ENCODE data around the gene SCAF4.
"Not testable (repeated sequence)": the region's sequence is repeated elsewhere in the genome, so short reads cannot be mapped to it uniquely, and the experiment has no call there.

Gene SCAF4

DNA sequence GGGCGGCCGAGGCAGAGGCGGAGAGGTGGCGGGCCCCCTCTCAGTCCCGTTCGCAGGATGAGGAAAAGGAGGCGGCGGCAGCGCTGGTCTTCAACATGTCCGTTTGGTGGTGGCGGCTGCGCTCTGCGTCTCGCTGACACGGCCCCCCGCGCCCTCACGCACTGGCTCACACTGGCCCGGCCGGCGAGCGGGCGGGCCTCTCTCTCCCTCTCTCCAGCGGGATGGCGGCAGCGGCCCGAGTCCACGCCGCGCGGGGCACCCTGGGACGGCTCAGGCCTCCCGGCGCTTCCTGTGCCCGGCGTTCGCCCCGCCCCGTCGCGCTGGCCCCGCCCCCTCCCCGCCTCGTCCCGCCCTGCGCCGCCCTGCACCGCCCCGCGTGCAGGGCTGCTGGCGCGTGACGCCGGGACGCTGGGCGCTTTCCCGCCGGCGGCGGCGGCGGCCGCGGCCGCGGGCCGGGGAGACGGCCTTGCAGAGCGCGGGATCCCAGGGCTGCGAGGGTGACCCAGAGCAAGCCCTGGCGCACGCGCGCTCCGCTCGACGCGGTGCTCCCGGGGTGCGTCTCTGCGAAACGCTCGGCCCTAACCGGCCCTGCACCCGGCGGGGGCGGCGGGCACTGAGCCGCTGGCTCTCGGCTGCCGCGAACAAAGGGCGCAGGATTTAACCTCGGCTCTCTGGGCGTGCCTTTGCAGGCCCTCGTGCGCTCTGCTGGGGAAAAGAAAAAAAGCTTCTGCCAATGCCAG, at the start of gene SCAF4:
Gene SCAF4 (minus strand): TSS at position 262 of the 740 bp plus-strand sequence. CDS start 426 bp downstream, outside the sequence.
- peak; percentile 96 for DNase-seq

DNA sequence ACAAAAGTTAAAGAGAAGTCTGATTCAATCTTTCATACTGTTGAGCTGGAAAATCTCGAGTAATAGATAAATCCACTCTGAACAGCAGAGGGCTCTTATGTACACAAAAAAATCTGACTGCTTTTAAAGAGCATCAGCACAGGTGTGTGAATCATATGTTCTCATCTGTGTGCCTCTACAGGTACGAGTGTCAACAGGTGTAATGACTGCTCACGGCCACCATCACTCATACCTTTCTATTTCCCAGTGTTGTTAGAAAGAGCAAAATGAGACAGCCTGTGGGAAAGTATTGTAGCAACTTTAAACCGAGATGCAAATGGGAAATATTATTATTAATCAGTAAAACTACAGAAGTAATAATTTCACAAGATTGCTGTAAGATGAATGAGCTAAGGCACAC, 49.0 kb upstream of the SCAF4 start:
- no peak for DNase-seq

GRCh38 chr21:31778546-31778945, 46.6 kb upstream of the SCAF4 start:
- no peak for DNase-seq

DNA sequence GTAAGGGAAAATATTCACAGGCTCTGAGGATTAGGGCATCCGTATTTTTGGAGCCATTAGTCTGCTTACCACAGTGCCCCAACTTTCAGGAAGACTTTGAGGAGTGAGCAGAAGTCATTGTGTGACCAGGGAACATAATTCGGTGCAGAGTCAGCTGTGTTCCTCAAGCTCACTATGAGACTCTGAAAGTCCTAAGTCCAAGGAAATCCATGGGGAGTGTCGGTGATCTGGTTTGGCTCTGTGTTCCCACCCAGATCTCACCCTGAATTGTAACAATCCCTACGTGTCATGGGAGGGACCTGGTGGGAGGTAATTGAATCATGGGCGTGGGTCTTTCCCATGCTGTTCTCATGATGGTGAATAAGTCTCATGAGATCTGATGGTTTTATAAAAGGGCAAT, 45.9 kb upstream of the SCAF4 start:
- no peak for DNase-seq

GRCh38 chr21:31774031-31774430, 42.1 kb upstream of the SCAF4 start:
- no peak for DNase-seq

DNA sequence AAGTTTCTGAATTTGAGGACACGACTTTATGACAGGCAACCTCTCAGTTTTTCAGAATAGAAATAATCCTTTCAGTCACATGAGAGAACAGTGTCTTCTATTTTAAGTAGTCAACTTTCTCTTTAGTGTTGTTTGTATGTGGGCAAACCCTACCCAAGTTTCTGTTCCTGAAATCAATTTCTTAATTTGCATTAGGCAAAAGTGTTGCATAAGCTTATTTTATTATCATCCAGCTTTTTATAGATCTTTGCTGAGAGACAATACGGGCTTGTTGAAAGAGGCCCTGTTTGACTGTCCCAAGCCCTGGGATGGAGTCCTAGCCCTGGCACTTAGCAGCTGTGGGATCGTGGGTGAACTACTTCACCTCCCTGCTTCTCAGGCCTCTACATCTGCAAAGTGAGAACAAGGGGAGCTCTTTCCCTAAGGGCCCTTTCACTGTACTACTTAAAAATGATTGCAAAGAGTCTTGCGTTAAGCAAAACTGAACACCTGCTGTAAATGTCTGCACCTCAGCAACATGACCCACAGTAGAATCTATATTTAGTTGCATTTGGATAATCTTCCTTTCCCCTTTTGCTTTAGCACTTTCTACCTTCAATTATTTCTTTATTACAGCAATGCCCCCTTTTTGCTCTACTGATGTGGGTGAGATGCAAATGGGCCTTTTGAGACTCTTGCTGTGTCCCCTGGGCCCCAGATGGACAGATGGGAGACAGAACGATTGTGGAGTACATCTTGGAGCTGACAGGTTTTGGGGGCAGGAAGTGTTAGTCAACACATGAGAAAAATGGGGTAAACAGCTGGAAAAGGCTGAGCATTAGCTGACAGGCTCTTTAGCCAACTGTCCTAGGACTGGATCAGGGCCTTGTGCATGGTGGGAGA, 41.0 kb upstream of the SCAF4 start:
- no peak for DNase-seq

GRCh38 chr21:31771685-31772084, 39.8 kb upstream of the SCAF4 start:
- DNase-seq: no peak

DNA sequence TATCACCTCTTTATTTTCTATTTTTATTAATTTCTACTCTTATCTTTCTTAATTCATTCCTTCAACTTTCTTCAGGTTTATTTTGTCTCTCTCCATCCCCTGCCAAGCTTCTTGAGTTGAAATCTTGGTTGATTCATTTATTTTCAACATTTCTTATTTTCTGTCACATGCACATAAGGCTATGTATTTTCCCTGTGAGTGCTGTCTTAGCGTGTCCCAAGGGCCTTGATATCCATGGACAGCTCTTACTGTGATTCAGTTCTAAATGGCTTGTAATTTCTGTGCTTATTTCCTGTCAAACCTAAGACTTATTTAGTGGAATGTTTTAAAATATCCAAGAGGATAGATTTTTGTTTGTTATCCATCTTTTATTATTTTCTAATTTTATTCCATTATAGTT, 36.8 kb upstream of the SCAF4 start:
- no peak for DNase-seq

GRCh38 chr21:31766899-31767298, 35.0 kb upstream of the SCAF4 start:
- no peak for DNase-seq

GRCh38 chr21:31765850-31766249, 33.9 kb upstream of the SCAF4 start:
- not testable (repeated sequence) for DNase-seq

DNA sequence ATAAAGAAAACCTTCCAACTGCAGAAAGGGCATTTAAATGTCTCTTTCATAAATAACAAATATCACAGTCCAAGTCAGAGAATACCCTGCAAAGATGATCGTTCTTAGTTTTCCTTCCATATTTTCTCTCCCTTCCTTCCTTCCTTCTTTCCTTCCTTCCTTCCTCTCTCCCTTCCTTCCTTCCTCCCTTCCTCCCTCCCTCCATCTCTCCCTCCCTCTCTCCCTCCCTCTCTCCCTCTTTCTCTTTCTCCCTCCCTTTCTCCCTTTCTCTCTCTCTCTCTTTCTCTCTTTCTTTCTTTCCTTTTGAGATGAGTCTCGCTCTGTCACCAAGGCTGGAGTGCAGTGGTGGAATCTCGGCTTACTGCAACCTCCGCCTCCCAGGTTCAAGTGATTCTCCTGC, 29.0 kb upstream of the SCAF4 start:
- no peak for DNase-seq

GRCh38 chr21:31756787-31757186, 24.9 kb upstream of the SCAF4 start:
- DNase-seq: no peak

GRCh38 chr21:31755027-31755426, 23.1 kb upstream of the SCAF4 start:
- DNase-seq: no peak

DNA sequence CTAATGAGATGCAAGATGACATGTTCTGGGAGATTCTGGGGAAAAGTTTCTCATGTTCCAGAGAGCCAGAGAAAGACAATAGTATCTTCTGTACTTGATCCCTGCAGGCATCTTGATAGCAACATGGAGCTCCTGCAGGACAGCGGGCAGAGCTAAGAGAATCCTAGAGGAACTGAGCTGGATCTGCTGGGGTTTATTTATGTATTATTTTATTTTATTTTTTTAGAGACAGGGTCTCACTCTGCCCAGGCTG, 22.7 kb upstream of the SCAF4 start:
- no peak for DNase-seq

GRCh38 chr21:31753949-31754707, 22.2 kb upstream of the SCAF4 start:
- no peak for DNase-seq

DNA sequence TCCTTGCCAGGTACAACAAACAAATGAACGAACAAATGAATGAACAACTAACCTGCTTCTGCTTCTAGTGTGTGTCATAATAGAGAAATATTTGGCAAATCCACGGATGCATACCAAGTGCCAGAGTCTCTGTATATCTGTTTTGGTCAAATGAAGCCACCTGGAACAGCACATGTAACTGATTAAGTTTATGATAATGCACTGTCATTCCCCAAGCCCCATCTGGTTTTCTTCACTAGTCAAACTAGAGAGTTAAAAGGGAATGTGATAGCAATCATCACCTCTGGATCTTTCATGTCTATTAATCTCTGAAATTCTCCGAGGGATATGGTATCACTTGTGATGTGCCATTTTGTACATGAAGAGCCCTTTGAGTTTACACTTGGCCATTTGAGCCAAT, 21.0 kb upstream of the SCAF4 start:
- DNase-seq: no peak

- no peak for DNase-seq
Measured at GRCh38 chr21:31752352-31752751, 20.4 kb upstream of the SCAF4 start.

DNA sequence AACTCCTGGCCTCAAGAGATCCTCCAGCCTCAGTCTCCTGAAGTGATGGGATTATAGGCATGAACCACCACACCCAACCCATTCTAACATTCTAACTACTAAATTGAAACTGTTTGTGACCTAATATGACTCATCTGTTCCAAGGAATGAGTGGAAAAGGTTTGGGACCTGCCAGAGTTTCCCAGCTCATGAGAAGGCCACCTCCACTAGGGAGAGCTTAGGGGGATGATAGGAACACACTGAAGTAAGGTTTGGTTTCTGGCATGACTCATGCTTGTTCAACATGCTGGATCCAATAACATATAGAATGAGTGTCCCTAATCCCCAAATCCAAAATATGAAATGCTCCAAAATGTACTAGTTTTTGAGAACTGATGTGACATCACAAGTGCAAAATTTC, 18.9 kb upstream of the SCAF4 start:
- DNase-seq: no peak

DNA sequence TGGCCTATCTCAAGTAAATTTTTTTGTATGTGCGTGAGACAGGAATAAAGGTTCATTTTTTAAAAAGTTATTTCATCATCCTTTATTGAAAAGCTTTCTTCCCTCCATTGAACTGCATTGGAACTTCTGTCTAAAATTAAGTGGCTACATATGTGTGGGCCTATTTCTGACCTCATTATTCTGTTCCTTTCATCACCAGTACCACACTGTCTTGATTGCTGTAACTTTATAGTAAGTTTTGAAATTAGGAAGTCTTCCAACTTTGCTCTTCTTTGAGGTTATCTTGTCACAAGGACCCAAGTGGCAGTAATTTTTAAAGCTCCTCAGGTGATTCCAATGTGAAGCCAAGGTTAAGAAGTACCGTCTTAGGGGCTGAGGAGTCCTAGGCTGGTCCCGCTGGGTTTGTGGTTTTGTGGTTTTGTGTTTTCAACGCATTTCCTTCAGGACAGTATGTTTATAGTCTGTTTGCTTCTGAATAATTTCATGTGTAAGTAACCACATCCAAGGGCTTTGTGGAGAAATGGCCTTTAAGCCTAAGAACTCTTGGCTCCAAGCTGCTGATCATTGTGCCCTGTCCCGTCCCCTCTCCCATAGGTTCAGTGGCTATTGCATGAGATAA, 12.4 kb upstream of the SCAF4 start:
- no peak for DNase-seq

DNA sequence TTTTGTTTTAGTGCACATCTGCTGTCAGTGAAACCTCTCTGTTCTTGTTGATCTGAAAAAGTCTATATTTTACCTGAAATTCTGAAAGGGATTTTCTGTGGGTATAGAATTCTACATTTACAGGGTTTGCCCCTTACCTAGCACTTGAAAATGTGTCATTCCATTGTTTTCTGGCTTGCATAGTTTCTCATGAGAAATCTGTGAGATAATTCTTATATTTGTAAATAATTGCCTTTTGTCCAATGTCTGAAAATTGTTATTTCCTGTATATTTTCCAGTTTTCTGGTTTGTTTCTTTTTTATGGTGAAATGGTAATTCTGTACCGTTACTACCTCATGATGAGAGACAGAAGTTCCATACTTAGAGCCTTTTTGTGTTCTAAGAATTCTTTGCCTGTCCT, 11.8 kb upstream of the SCAF4 start:
- DNase-seq: no peak

- DNase-seq: no peak
Measured at GRCh38 chr21:31741116-31741515, 9.2 kb upstream of the SCAF4 start.

GRCh38 chr21:31737586-31738397, 5.9 kb upstream of the SCAF4 start:
- peak; percentile 39 for DNase-seq
